HCT116 (cell line): ENCODE results near the gene BSPRY. TPM values are rescaled to one million over a fixed set of nuclear protein-coding genes. Genes with fewer than 3 reads are reported as not detected.

ENCODE experiments used
- ATAC-seq: fragments of 200-7000 bp; cut with Tn5 transposase; 2 replicates; pipeline ENCODE4 v1.9.1; 2020; ENCODE audit warnings: mild to moderate bottlenecking, moderate library complexity
- BruUV-seq: library from RNA; stranded (reverse); fragments of 400-500 nt; replicated peaks from 2 replicates; lab custom pipeline; 2021; lab: Mats Ljungman, UMichigan
- CTCF ChIA-PET: fragments of 300-600 bp; sonication (Branson Sonifier 250); formaldehyde crosslinking; loops from one replicate; lab custom pipeline; 2021; ENCODE audit warnings: antibody characterized with exemption; lab: Charles Lee
- POLR2A ChIA-PET: fragments of 300-600, 350-600 bp; sonication (Branson Sonifier 250); formaldehyde crosslinking; loops from one replicate; lab custom pipeline; 2021; ENCODE audit warnings: antibody characterized with exemption; lab: Charles Lee
- RAD21 ChIA-PET, 2 experiments: fragments of 300-600 bp; sonication (Branson Sonifier 250); formaldehyde crosslinking; loops; one replicate each; lab custom pipeline; 2023; ENCODE audit warnings: low total read pairs in 2 of 2; ENCODE audit not compliant: uncharacterized antibody in 2 of 2, unreplicated experiment in 2 of 2, low non-redundant PET in 1 of 2; lab: Charles Lee
- DNase-seq: peaks from one replicate; pipeline ENCODE4 v3.0.0-alpha.2; 2010; ENCODE audit warnings: low read depth, low spot score
- H2AFZ ChIP-seq: fragments of 200-600 bp; shearing (Covaris generic), sonication (generic); 2 replicates; pipeline ENCODE4 v1.6.1; 2017; ENCODE audit warnings: low read depth, mixed run types, mixed read lengths, antibody characterized with exemption, low read length; ENCODE audit not compliant: poor library complexity, severe bottlenecking
- H3K27ac ChIP-seq: 2 replicates; pipeline ENCODE4 v1.5.1; 2012; ENCODE audit warnings: low read depth, low read length
- H3K27me3 ChIP-seq: fragments of 200-600 bp; sonication (generic); 2 replicates; pipeline ENCODE4 v1.6.1; 2016; ENCODE audit warnings: mixed run types, low read length, mixed read lengths; ENCODE audit not compliant: insufficient read depth
- H3K36me3 ChIP-seq, 2 experiments: fragments of 200-500 bp in 1 of 2; fragments of 200-600 bp in 1 of 2; sonication (Bioruptor generic) in 1 of 2; sonication (generic) in 1 of 2; 2 replicates each; pipeline versions ENCODE4 v1.5.1 to v1.6.1; 2014 to 2016; ENCODE audit warnings: low read length in 2 of 2, inconsistent platforms in 1 of 2, mixed read lengths in 1 of 2, mixed run types in 1 of 2; ENCODE audit not compliant: insufficient read depth in 2 of 2, control insufficient read depth in 1 of 2
- H3K4me1 ChIP-seq, 2 experiments: fragments of 200-600 bp in 1 of 2; sonication (generic) in 1 of 2; 2 replicates each; pipeline versions ENCODE4 v1.5.1 to v1.6.1; 2012 to 2017; ENCODE audit warnings: low read length in 2 of 2, inconsistent platforms in 1 of 2, mild to moderate bottlenecking in 1 of 2, mixed read lengths in 1 of 2, mixed run types in 1 of 2, moderate library complexity in 1 of 2; ENCODE audit not compliant: insufficient read depth in 2 of 2, control insufficient read depth in 1 of 2
- H3K4me2 ChIP-seq: fragments of 200-600 bp; sonication (generic); 2 replicates; pipeline ENCODE4 v1.6.1; 2017; ENCODE audit warnings: mixed run types, low read length, mixed read lengths
- H3K4me3 ChIP-seq, 2 experiments: fragments of 200-600 bp in 1 of 2; sonication (generic) in 1 of 2; replicated peaks in 1 of 2; 2 replicates each; pipeline ENCODE4 v1.5.1; 2011 to 2016; ENCODE audit warnings: low read length in 2 of 2, control low read depth in 1 of 2, low read depth in 1 of 2, mild to moderate bottlenecking in 1 of 2, mixed read lengths in 1 of 2, mixed run types in 1 of 2
- H3K79me2 ChIP-seq: fragments of 200-600 bp; sonication (generic); 2 replicates; pipeline ENCODE4 v1.6.1; 2017; ENCODE audit warnings: mild to moderate bottlenecking, mixed run types, low read length, moderate library complexity, mixed read lengths; ENCODE audit not compliant: insufficient read depth
- H3K9ac ChIP-seq: fragments of 200-600 bp; sonication (generic); 2 replicates; pipeline ENCODE4 v1.6.1; 2016; ENCODE audit warnings: low read length, mixed read lengths
- H3K9me2 ChIP-seq: fragments of 200-600 bp; sonication (generic), shearing (Covaris generic); 2 replicates; pipeline ENCODE4 v1.6.1; 2017; ENCODE audit warnings: mixed run types, mild to moderate bottlenecking, moderate library complexity; ENCODE audit not compliant: insufficient read depth
- H3K9me3 ChIP-seq, 2 experiments: fragments of 200-500 bp in 1 of 2; fragments of 200-600 bp in 1 of 2; sonication (Bioruptor generic) in 1 of 2; sonication (generic) in 1 of 2; 2 replicates each; pipeline ENCODE4 v1.6.1; 2014 to 2017; ENCODE audit warnings: low read length in 2 of 2, mixed read lengths in 2 of 2, inconsistent platforms in 1 of 2, low read depth in 1 of 2, mild to moderate bottlenecking in 1 of 2, mixed run types in 1 of 2, moderate library complexity in 1 of 2; ENCODE audit not compliant: control insufficient read depth in 1 of 2, insufficient read depth in 1 of 2
- H4K20me1 ChIP-seq: fragments of 200-600 bp; sonication (generic), shearing (Covaris generic); 2 replicates; pipeline ENCODE4 v1.6.1; 2017; ENCODE audit warnings: mixed run types, mild to moderate bottlenecking, moderate library complexity; ENCODE audit not compliant: insufficient read depth
- ATF3 ChIP-seq: IDR thresholded peaks from 2 replicates; pipeline ENCODE4 v1.6.1; 2012
- CBX3 ChIP-seq: IDR thresholded peaks from 2 replicates; pipeline ENCODE4 v1.6.1; 2012; ENCODE audit warnings: low read depth
- CEBPB ChIP-seq: IDR thresholded peaks from 2 replicates; pipeline ENCODE4 v1.6.1; 2012; ENCODE audit warnings: low read depth
- CTCF ChIP-seq, 3 experiments: fragments of 200-600 bp in 1 of 3; sonication (generic) in 1 of 3; IDR thresholded peaks in 2 of 3; conservative IDR thresholded peaks in 1 of 3; 2 replicates each; pipeline ENCODE4 v1.5.1; 2012 to 2017; ENCODE audit warnings: low read depth in 2 of 3, low read length in 2 of 3, antibody characterized with exemption in 1 of 3, borderline replicate concordance in 1 of 3, control low read depth in 1 of 3, mild to moderate bottlenecking in 1 of 3, mixed read lengths in 1 of 3, mixed run types in 1 of 3, moderate library complexity in 1 of 3; ENCODE audit not compliant: insufficient read depth in 1 of 3
- EGR1 ChIP-seq: IDR thresholded peaks from 2 replicates; pipeline ENCODE4 v1.6.1; 2012; ENCODE audit warnings: low read depth
- EZH2 ChIP-seq: fragments of 200-600 bp; sonication (generic); IDR thresholded peaks from 2 replicates; pipeline ENCODE4 v1.6.1; 2017; ENCODE audit warnings: antibody characterized with exemption, mixed run types
- EZH2phosphoT487 ChIP-seq: fragments of 200-600 bp; IDR thresholded peaks from 2 replicates; pipeline ENCODE4 v1.6.1; 2018; ENCODE audit warnings: antibody characterized with exemption, borderline replicate concordance
- FOSL1 ChIP-seq: IDR thresholded peaks from 2 replicates; pipeline ENCODE4 v1.6.1; 2012; ENCODE audit warnings: low read depth
- POLR2A ChIP-seq: IDR thresholded peaks from 2 replicates; pipeline ENCODE4 v1.7.0; 2011; ENCODE audit warnings: borderline replicate concordance; ENCODE audit not compliant: insufficient read depth, insufficient read length; ENCODE audit errors: extremely low read depth
- POLR2AphosphoS5 ChIP-seq: IDR thresholded peaks from 2 replicates; pipeline ENCODE4 v1.6.1; 2011; ENCODE audit warnings: mild to moderate bottlenecking, low read depth, low read length, moderate library complexity
- RAD21 ChIP-seq: IDR thresholded peaks from 2 replicates; pipeline ENCODE4 v1.6.1; 2012; ENCODE audit warnings: low read depth, mild to moderate bottlenecking
- REST ChIP-seq: IDR thresholded peaks from 2 replicates; pipeline ENCODE4 v1.6.1; 2012; ENCODE audit warnings: low read depth
- SIN3A ChIP-seq: IDR thresholded peaks from 2 replicates; pipeline ENCODE4 v1.6.1; 2012; ENCODE audit warnings: low read depth
- SP1 ChIP-seq: IDR thresholded peaks from 2 replicates; pipeline ENCODE4 v1.6.1; 2012; ENCODE audit warnings: low read depth
- SRF ChIP-seq: IDR thresholded peaks from 2 replicates; pipeline ENCODE4 v1.6.1; 2012; ENCODE audit warnings: low read depth
- TCF7L2 ChIP-seq: IDR thresholded peaks from 2 replicates; pipeline ENCODE4 v1.7.0; 2011; ENCODE audit warnings: borderline replicate concordance, inconsistent platforms; ENCODE audit not compliant: insufficient read depth, insufficient read length; ENCODE audit errors: extremely low read depth
- YY1 ChIP-seq: IDR thresholded peaks from 2 replicates; pipeline ENCODE4 v1.6.1; 2011; ENCODE audit warnings: low read length, low read depth, moderate library complexity, mild to moderate bottlenecking; ENCODE audit not compliant: insufficient replicate concordance; ENCODE audit errors: extremely low read depth
- ZBTB33 ChIP-seq: IDR thresholded peaks from 2 replicates; pipeline ENCODE4 v1.6.1; 2011; ENCODE audit warnings: mild to moderate bottlenecking, low read length, moderate library complexity; ENCODE audit not compliant: insufficient replicate concordance; ENCODE audit errors: extremely low read depth
- intact Hi-C: fragments of 100-400 bp; cut with micrococcal nuclease; formaldehyde crosslinking; loops from 2 replicates; pipeline ENCODE4 v1.10.0; 2022
- total RNA-seq: library from RNA; stranded (reverse); gene quantifications from one replicate; pipeline ENCODE4 v1.2.1, GENCODE V29; 2021; ENCODE audit not compliant: unreplicated experiment

BSPRY gene
- total RNA-seq, 1 experiment from 2014 or later: 22.7 TPM

- POLR2A ChIA-PET: no interaction called here
- BruUV-seq: no TSS peak
- intact Hi-C loops: no loop called here
- Histone ChIP-seq H3K27ac (no peak overlapping the region), H3K4me2 (no peak overlapping the region), H3K9ac (no peak overlapping the region), H3K4me1 (no peaks in the 10 kb centered on the region), H3K27me3 (no peaks in the 10 kb centered on the region), H3K9me3 (no peaks in the 10 kb centered on the region), H3K9me2 (no peaks in the 10 kb centered on the region), H4K20me1 (no peaks in the 10 kb centered on the region), H3K79me2 (no peaks in the 10 kb centered on the region), H3K4me3 (no peak overlapping the region), H2AFZ (no peak overlapping the region), H3K36me3 (no peaks in the 10 kb centered on the region)
- ATAC-seq (no peak), DNase-seq (no peak)
- TF ChIP-seq EZH2phosphoT487: no peak
- no peak for TF ChIP-seq SP1
- no peak for TF ChIP-seq EGR1
- TF ChIP-seq FOSL1: no peak
- TF ChIP-seq RAD21: no peak
- no peak for TF ChIP-seq SIN3A
- no peak for TF ChIP-seq POLR2A
- no peak for TF ChIP-seq POLR2AphosphoS5
- no peak for TF ChIP-seq SRF
- TF ChIP-seq TCF7L2: no peak
- no peak for TF ChIP-seq ZBTB33
- TF ChIP-seq CBX3: no peak
- no peak for TF ChIP-seq REST
- no peak for TF ChIP-seq CTCF (IDR thresholded peaks at IDR 0.05 in 2 of 3, conservative IDR thresholded peaks at IDR 0.05 in 1 of 3; ENCODE audit: borderline replicate concordance in 1 of 3, insufficient read depth in 1 of 3, low read depth in 2 of 3, low read length in 2 of 3)
- TF ChIP-seq CEBPB: no peak
- TF ChIP-seq ATF3: no peak
- TF ChIP-seq EZH2: no peak
- TF ChIP-seq YY1: no peak
- CTCF ChIA-PET: no interaction called here
- RAD21 ChIA-PET: no interaction called here
These were observed 34.1 kb upstream of the BSPRY start for GRCh38 chr9:113315231-113315630.
